GM23338 (cell line): ENCODE data around the gene BAD. TPM values are rescaled to one million over a fixed set of nuclear protein-coding genes. Genes with fewer than 3 reads are reported as not detected.
A peak's percentile ranks its signal among the peaks of the same experiment; 100 is the strongest.

Source experiments
- ATAC-seq: fragments of 200-7000 bp; cut with Tn5 transposase; 3 replicates; pipeline ENCODE4 v1.9.1; 2020
- DNase-seq: peaks from one replicate; pipeline ENCODE4 v3.0.0-alpha.2; 2015; ENCODE audit warnings: low spot score
- H2AFZ ChIP-seq: fragments of 200-600 bp; sonication (generic); 2 replicates; pipeline ENCODE4 v1.8.0; 2016; ENCODE audit warnings: antibody characterized with exemption, mild to moderate bottlenecking, moderate library complexity
- H3F3A ChIP-seq: fragments of 200-600 bp; sonication (generic); replicated peaks from 2 replicates; pipeline ENCODE4 v1.8.0; 2017; ENCODE audit warnings: antibody characterized with exemption, mixed run types, low read depth
- H3K27ac ChIP-seq: fragments of 200-600 bp; sonication (generic); 2 replicates; pipeline ENCODE4 v1.6.1; 2016; ENCODE audit warnings: low read depth
- H3K27me3 ChIP-seq: fragments of 200-600 bp; sonication (generic); 2 replicates; pipeline ENCODE4 v1.8.0; 2016; ENCODE audit warnings: mild to moderate bottlenecking, mixed run types, moderate library complexity; ENCODE audit not compliant: insufficient read depth
- H3K36me3 ChIP-seq: fragments of 200-600 bp; sonication (generic); 2 replicates; pipeline ENCODE4 v1.8.0; 2016; ENCODE audit warnings: mild to moderate bottlenecking; ENCODE audit not compliant: insufficient read depth
- H3K4me1 ChIP-seq: fragments of 200-600 bp; sonication (generic); 2 replicates; pipeline ENCODE4 v1.8.0; 2016; ENCODE audit warnings: mild to moderate bottlenecking, moderate library complexity; ENCODE audit not compliant: insufficient read depth
- H3K4me2 ChIP-seq: fragments of 200-600 bp; sonication (generic); 2 replicates; pipeline ENCODE4 v1.7.1; 2017; ENCODE audit warnings: mixed run types
- H3K4me3 ChIP-seq: fragments of 200-600 bp; sonication (generic); 2 replicates; pipeline ENCODE4 v1.6.1; 2016; ENCODE audit warnings: mixed run types
- H3K79me2 ChIP-seq: fragments of 200-600 bp; sonication (generic); replicated peaks from 2 replicates; pipeline ENCODE4 v1.8.0; 2017; ENCODE audit warnings: mild to moderate bottlenecking; ENCODE audit not compliant: insufficient read depth
- H3K9me2 ChIP-seq: fragments of 200-600 bp; sonication (generic); 2 replicates; pipeline ENCODE4 v1.8.0; 2017; ENCODE audit not compliant: insufficient read depth
- H4K20me1 ChIP-seq: fragments of 200-600 bp; sonication (generic); replicated peaks from 2 replicates; pipeline ENCODE4 v1.8.0; 2017; ENCODE audit warnings: mild to moderate bottlenecking; ENCODE audit not compliant: insufficient read depth
- H3K27ac Mint-ChIP-seq: 2 replicates; pipeline ENCODE4 v1.8.0; 2020; ENCODE audit warnings: inconsistent platforms, mild to moderate bottlenecking, moderate library complexity, mixed read lengths
- H3K27me3 Mint-ChIP-seq: 3 replicates; pipeline ENCODE4 v1.8.0; 2022; ENCODE audit warnings: low read depth, mild to moderate bottlenecking, moderate library complexity, mixed read lengths, inconsistent platforms; ENCODE audit not compliant: insufficient read depth, poor library complexity
- H3K36me3 Mint-ChIP-seq: 3 replicates; pipeline ENCODE4 v1.8.0; 2021; ENCODE audit warnings: low read depth, mild to moderate bottlenecking, inconsistent platforms, moderate library complexity, mixed read lengths
- H3K4me1 Mint-ChIP-seq: 3 replicates; pipeline ENCODE4 v1.8.0; 2020; ENCODE audit warnings: mild to moderate bottlenecking, inconsistent platforms, mixed read lengths
- H3K4me3 Mint-ChIP-seq: 3 replicates; pipeline ENCODE4 v1.8.0; 2021; ENCODE audit warnings: moderate library complexity, mild to moderate bottlenecking, inconsistent platforms, mixed read lengths
- H3K9me3 Mint-ChIP-seq: 3 replicates; pipeline ENCODE4 v1.8.0; 2020; ENCODE audit warnings: moderate library complexity, mild to moderate bottlenecking, inconsistent platforms, mixed read lengths
- CREB1 ChIP-seq: fragments of 250-450 bp; sonication (Bioruptor Pico); IDR thresholded peaks from 2 replicates; pipeline ENCODE4 v1.5.0; 2020; ENCODE audit warnings: low read depth, mild to moderate bottlenecking, moderate library complexity
- CTCF ChIP-seq, 2 experiments: fragments of 200-600 bp in 1 of 2; sonication (generic) in 1 of 2; conservative IDR thresholded peaks; 2 replicates each; pipeline versions ENCODE4 v1.5.1 to v1.6.1; 2016 to 2017; ENCODE audit warnings: antibody characterized with exemption in 2 of 2, low read depth in 2 of 2, mild to moderate bottlenecking in 2 of 2, moderate library complexity in 1 of 2
- EZH2phosphoT487 ChIP-seq: fragments of 200-600 bp; sonication (generic); IDR thresholded peaks from one replicate; pipeline ENCODE4 v1.8.1; 2018; ENCODE audit warnings: antibody characterized with exemption; ENCODE audit not compliant: unreplicated experiment
- JUNB ChIP-seq: IDR thresholded peaks from one replicate; pipeline ENCODE4 v1.6.1; 2016; ENCODE audit warnings: antibody characterized with exemption; ENCODE audit not compliant: unreplicated experiment
- NANOG ChIP-seq: IDR thresholded peaks from 2 replicates; pipeline ENCODE4 v1.6.1; 2016; ENCODE audit warnings: antibody characterized with exemption, borderline replicate concordance
- POLR2AphosphoS5 ChIP-seq: IDR thresholded peaks from 2 replicates; pipeline ENCODE4 v1.6.1; 2016; ENCODE audit warnings: antibody characterized with exemption, low read depth
- STAT1 ChIP-seq: IDR thresholded peaks from one replicate; pipeline ENCODE4 v1.6.1; 2016; ENCODE audit warnings: antibody characterized with exemption; ENCODE audit not compliant: unreplicated experiment
- ZNF114 ChIP-seq: fragments of 250-450 bp; sonication (Bioruptor Pico); IDR thresholded peaks from 2 replicates; pipeline ENCODE4 v1.5.0; 2020; ENCODE audit warnings: mild to moderate bottlenecking, moderate library complexity
- polyA plus RNA-seq: library from polyadenylated mRNA; unstranded; fragments of >200 nt; fragmentation: Nextera tagmentation; extraction: Ambion mirVana; gene quantifications from 2 replicates; pipeline ENCODE4 v1.2.1, GENCODE V29; 2016
- total RNA-seq: library from RNA; depleted of rRNA; stranded (reverse); fragments of >200 nt; shearing (Covaris generic); gene quantifications from 2 replicates; pipeline ENCODE4 v1.2.3, GENCODE V29; 2014
- TF ChIP-seq, protein P1 (sequence below): IDR thresholded peaks from one replicate; pipeline ENCODE4 v1.6.1; 2018; ENCODE audit warnings: antibody characterized with exemption; ENCODE audit not compliant: unreplicated experiment

Gene BAD
- total and polyA plus RNA-seq, 2 experiments from 2014 or later: 46.3 to 46.4 TPM

GRCh38 chr11:64224891-64225607, 59.4 kb downstream of the BAD start:
- Mint-ChIP-seq H3K27me3 (peaks cover 4% of the 10 kb centered on the region), H3K27ac (no peak overlapping the region), H3K9me3 (no peaks in the 10 kb centered on the region), H3K36me3 (no peaks in the 10 kb centered on the region), H3K4me3 (peak overlapping the region; percentile 89), H3K4me1 (peaks cover 11% of the 10 kb centered on the region)
- Histone ChIP-seq H3K4me2 (peak overlapping the region; percentile 97), H3K4me1 (no peaks in the 10 kb centered on the region; the same call in 1 of the 2 replicates), H3K27me3 (no peaks in the 10 kb centered on the region), H4K20me1 (no peaks in the 10 kb centered on the region), H3K79me2 (no peaks in the 10 kb centered on the region; the same call in 1 of the 2 replicates), H2AFZ (no peak overlapping the region), H3K36me3 (no peaks in the 10 kb centered on the region; the same call in 1 of the 2 replicates), H3K9me2 (no peaks in the 10 kb centered on the region), H3F3A (0 out of 2 replicates have a peak, but pooled peaks cover 5% of the 10 kb centered on the region), H3K27ac (no peak overlapping the region), H3K4me3 (peak overlapping the region; percentile 98)
- DNase-seq (no peak), ATAC-seq (no peak; the same call in 2 of the 3 replicates)
- TF ChIP-seq, protein P1, sequence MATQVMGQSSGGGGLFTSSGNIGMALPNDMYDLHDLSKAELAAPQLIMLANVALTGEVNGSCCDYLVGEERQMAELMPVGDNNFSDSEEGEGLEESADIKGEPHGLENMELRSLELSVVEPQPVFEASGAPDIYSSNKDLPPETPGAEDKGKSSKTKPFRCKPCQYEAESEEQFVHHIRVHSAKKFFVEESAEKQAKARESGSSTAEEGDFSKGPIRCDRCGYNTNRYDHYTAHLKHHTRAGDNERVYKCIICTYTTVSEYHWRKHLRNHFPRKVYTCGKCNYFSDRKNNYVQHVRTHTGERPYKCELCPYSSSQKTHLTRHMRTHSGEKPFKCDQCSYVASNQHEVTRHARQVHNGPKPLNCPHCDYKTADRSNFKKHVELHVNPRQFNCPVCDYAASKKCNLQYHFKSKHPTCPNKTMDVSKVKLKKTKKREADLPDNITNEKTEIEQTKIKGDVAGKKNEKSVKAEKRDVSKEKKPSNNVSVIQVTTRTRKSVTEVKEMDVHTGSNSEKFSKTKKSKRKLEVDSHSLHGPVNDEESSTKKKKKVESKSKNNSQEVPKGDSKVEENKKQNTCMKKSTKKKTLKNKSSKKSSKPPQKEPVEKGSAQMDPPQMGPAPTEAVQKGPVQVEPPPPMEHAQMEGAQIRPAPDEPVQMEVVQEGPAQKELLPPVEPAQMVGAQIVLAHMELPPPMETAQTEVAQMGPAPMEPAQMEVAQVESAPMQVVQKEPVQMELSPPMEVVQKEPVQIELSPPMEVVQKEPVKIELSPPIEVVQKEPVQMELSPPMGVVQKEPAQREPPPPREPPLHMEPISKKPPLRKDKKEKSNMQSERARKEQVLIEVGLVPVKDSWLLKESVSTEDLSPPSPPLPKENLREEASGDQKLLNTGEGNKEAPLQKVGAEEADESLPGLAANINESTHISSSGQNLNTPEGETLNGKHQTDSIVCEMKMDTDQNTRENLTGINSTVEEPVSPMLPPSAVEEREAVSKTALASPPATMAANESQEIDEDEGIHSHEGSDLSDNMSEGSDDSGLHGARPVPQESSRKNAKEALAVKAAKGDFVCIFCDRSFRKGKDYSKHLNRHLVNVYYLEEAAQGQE: no peak
- TF ChIP-seq POLR2AphosphoS5: no peak
- TF ChIP-seq CTCF (conservative IDR thresholded peaks at IDR 0.05; ENCODE audit: low read depth in 2 of 2): no peak
- no peak for TF ChIP-seq JUNB
- TF ChIP-seq ZNF114 (CRISPR knock-in tag): no peak
- no peak for TF ChIP-seq NANOG
- no peak for TF ChIP-seq EZH2phosphoT487
- no peak for TF ChIP-seq STAT1

- no peaks in the 10 kb centered on the region; the same call in 1 of the 2 replicates for H3K4me1 ChIP-seq
- H3K79me2 ChIP-seq: no peaks in the 10 kb centered on the region; the same call in 1 of the 2 replicates
- no peak overlapping the region for H3K4me3 ChIP-seq
- peaks cover 4% of the 10 kb centered on the region for H3K27me3 Mint-ChIP-seq
- H3F3A ChIP-seq: 0 out of 2 replicates have a peak, but pooled peaks cover 3% of the 10 kb centered on the region
- ATAC-seq (no peak), DNase-seq (no peak)
- H3K36me3 ChIP-seq: no peaks in the 10 kb centered on the region; the same call in 1 of the 2 replicates
- no peaks in the 10 kb centered on the region for H3K9me2 ChIP-seq
- peaks cover 9% of the 10 kb centered on the region for H3K4me1 Mint-ChIP-seq
- no peak overlapping the region for H2AFZ ChIP-seq
- H3K9me3 Mint-ChIP-seq: no peaks in the 10 kb centered on the region
- no peaks in the 10 kb centered on the region for H4K20me1 ChIP-seq
- H3K27me3 ChIP-seq: no peaks in the 10 kb centered on the region
- peak overlapping the region; percentile 89; the same call in 2 of the 3 replicates for H3K4me3 Mint-ChIP-seq
- H3K36me3 Mint-ChIP-seq: no peaks in the 10 kb centered on the region
- no peak overlapping the region for H3K4me2 ChIP-seq
- no peak overlapping the region for H3K27ac Mint-ChIP-seq
- no peak overlapping the region for H3K27ac ChIP-seq
- no peak for TF ChIP-seq CREB1 (CRISPR knock-in tag)
- TF ChIP-seq CTCF (conservative IDR thresholded peaks at IDR 0.05; ENCODE audit: low read depth in 2 of 2): no peak
- TF ChIP-seq STAT1: no peak
- no peak for TF ChIP-seq ZNF114 (CRISPR knock-in tag)
Measured at GRCh38 chr11:64224151-64224890, 60.1 kb downstream of the BAD start.
